GM12878 (cell line): ENCODE measurements around the gene STK39. TPM values are rescaled to one million over a fixed set of nuclear protein-coding genes. Genes with fewer than 3 reads are reported as not detected.

Experiments
- ATAC-seq: fragments of 200-7000 bp; cut with Tn5 transposase; 3 replicates; pipeline ENCODE4 v1.9.1; 2020; ENCODE audit warnings: mild to moderate bottlenecking, moderate library complexity
- BruUV-seq: library from RNA; stranded (reverse); fragments of 400-500 nt; replicated peaks from 2 replicates; lab custom pipeline; 2021; lab: Mats Ljungman, UMichigan
- CTCF ChIA-PET: fragments of 300-600 bp; sonication (Branson Sonifier 250); formaldehyde crosslinking; extraction: SDS; loops from one replicate; lab custom pipeline; 2021; ENCODE audit warnings: inconsistent platforms; lab: Yijun Ruan, JAX
- POLR2A ChIA-PET: fragments of 350-600 bp; formaldehyde crosslinking; extraction: SDS; loops from one replicate; lab custom pipeline; 2021; ENCODE audit warnings: inconsistent platforms; lab: Charles Lee
- RAD21 ChIA-PET: fragments of 300-600 bp; sonication (Branson Sonifier 250); formaldehyde crosslinking; loops from one replicate; lab custom pipeline; 2023; ENCODE audit warnings: antibody characterized with exemption; ENCODE audit not compliant: unreplicated experiment; lab: Charles Lee
- SMC1A ChIA-PET: fragments of 300-600 bp; sonication (Branson Sonifier 250); formaldehyde crosslinking; loops from one replicate; lab custom pipeline; 2023; ENCODE audit not compliant: unreplicated experiment, uncharacterized antibody; lab: Charles Lee
- DNase-seq: peaks from one replicate; pipeline ENCODE4 v3.0.0-alpha.2; 2011; ENCODE audit warnings: low read depth, low spot score
- FAIRE-seq: peaks from 3 replicates; lab custom pipeline; 2011; peaks lifted over from hg19 to GRCh38; lab: Jason Lieb, UNC
- H2AFZ ChIP-seq: 2 replicates; pipeline ENCODE4 v1.6.0; 2011; ENCODE audit warnings: low read depth, low read length, control low read depth; ENCODE audit not compliant: control insufficient read depth
- H3K27ac ChIP-seq: 2 replicates; pipeline ENCODE4 v1.5.1; 2011; ENCODE audit warnings: control low read depth; ENCODE audit not compliant: control insufficient read depth, insufficient read depth
- H3K27me3 ChIP-seq, 2 experiments: replicated peaks in 1 of 2; 2 replicates each; pipeline versions ENCODE4 v1.6.0 to v1.6.1; 2011; ENCODE audit warnings: low read length in 1 of 2; ENCODE audit not compliant: control insufficient read depth in 2 of 2, insufficient read depth in 2 of 2
- H3K36me3 ChIP-seq, 2 experiments: 2 replicates each; pipeline ENCODE4 v1.5.1; 2011; ENCODE audit warnings: low read length in 1 of 2; ENCODE audit not compliant: control insufficient read depth in 2 of 2, insufficient read depth in 2 of 2
- H3K4me1 ChIP-seq: 2 replicates; pipeline ENCODE4 v1.6.1; 2011; ENCODE audit warnings: mild to moderate bottlenecking, low read length, moderate library complexity, mixed read lengths; ENCODE audit not compliant: control insufficient read depth, insufficient read depth
- H3K4me2 ChIP-seq: 2 replicates; pipeline ENCODE4 v1.6.0; 2011; ENCODE audit warnings: control low read depth; ENCODE audit not compliant: control insufficient read depth, insufficient read depth
- H3K4me3 ChIP-seq: fragments of 200-600 bp; sonication (generic); 2 replicates; pipeline ENCODE4 v1.5.1; 2016
- H3K79me2 ChIP-seq: 2 replicates; pipeline ENCODE4 v1.6.0; 2011; ENCODE audit warnings: low read length; ENCODE audit not compliant: control insufficient read depth, insufficient read depth
- H3K9ac ChIP-seq: 2 replicates; pipeline ENCODE4 v1.8.0; 2011; ENCODE audit warnings: low read length, control low read depth, mixed read lengths; ENCODE audit not compliant: control insufficient read depth, insufficient read depth
- H3K9me3 ChIP-seq: replicated peaks from 3 replicates; pipeline ENCODE4 v1.5.1; 2011; ENCODE audit warnings: mild to moderate bottlenecking, low read length; ENCODE audit not compliant: control insufficient read depth, insufficient read depth
- H4K20me1 ChIP-seq: 2 replicates; pipeline ENCODE4 v1.6.0; 2011; ENCODE audit not compliant: control insufficient read depth, insufficient read depth
- ESRRA ChIP-seq: IDR thresholded peaks from 2 replicates; pipeline ENCODE4 v1.6.1; 2012; ENCODE audit warnings: mild to moderate bottlenecking, low read length, improper control_type of control experiment
- ETV6 ChIP-seq, 2 experiments: fragments of 450-650 bp in 1 of 2; IDR thresholded peaks in 1 of 2; conservative IDR thresholded peaks in 1 of 2; 2 replicates each; pipeline ENCODE4 v1.6.1; 2014; ENCODE audit warnings: antibody characterized with exemption in 1 of 2, borderline replicate concordance in 1 of 2, low read depth in 1 of 2, mild to moderate bottlenecking in 1 of 2, moderate library complexity in 1 of 2
- GABPA ChIP-seq: IDR thresholded peaks from 2 replicates; pipeline ENCODE4 v1.6.1; 2014; ENCODE audit warnings: antibody characterized with exemption, low read depth, mild to moderate bottlenecking, inconsistent platforms
- HDAC2 ChIP-seq: fragments of 200-600 bp; sonication (generic); IDR thresholded peaks from 2 replicates; pipeline ENCODE4 v1.6.1; 2017
- LARP7 ChIP-seq: fragments of 450-650 bp; IDR thresholded peaks from 2 replicates; pipeline ENCODE4 v1.6.1; 2017; ENCODE audit warnings: mild to moderate bottlenecking
- POLR2AphosphoS5 ChIP-seq: IDR thresholded peaks from 2 replicates; pipeline ENCODE4 v1.6.1; 2011; ENCODE audit warnings: mild to moderate bottlenecking, low read length, inconsistent platforms
- SMAD1 ChIP-seq: fragments of 450-650 bp; IDR thresholded peaks from 2 replicates; pipeline ENCODE4 v1.6.1; 2018; ENCODE audit warnings: mild to moderate bottlenecking, low read depth; ENCODE audit not compliant: partially characterized antibody
- SMC3 ChIP-seq: IDR thresholded peaks from 2 replicates; pipeline ENCODE4 v1.6.1; 2011; ENCODE audit warnings: low read length, improper control_type of control experiment, borderline replicate concordance
- SRF ChIP-seq, 2 experiments: IDR thresholded peaks; 2 replicates each; pipeline ENCODE4 v1.6.1; 2011; ENCODE audit warnings: low read depth in 2 of 2, low read length in 2 of 2, mild to moderate bottlenecking in 1 of 2, moderate library complexity in 1 of 2
- STAT3 ChIP-seq: IDR thresholded peaks from 2 replicates; pipeline ENCODE4 v1.6.1; 2011; ENCODE audit warnings: low read depth, low read length, improper control_type of control experiment
- SUZ12 ChIP-seq: fragments of 200-600 bp; sonication (generic); IDR thresholded peaks from one replicate; pipeline ENCODE4 v1.6.1; 2018; ENCODE audit warnings: antibody characterized with exemption, mild to moderate bottlenecking; ENCODE audit not compliant: unreplicated experiment
- ZNF207 ChIP-seq: fragments of 450-650 bp; IDR thresholded peaks from 2 replicates; pipeline ENCODE4 v1.6.1; 2014; ENCODE audit warnings: antibody characterized with exemption, mild to moderate bottlenecking, borderline replicate concordance
- ZSCAN29 ChIP-seq: fragments of 450-650 bp; IDR thresholded peaks from 2 replicates; pipeline ENCODE4 v1.6.1; 2017; ENCODE audit warnings: mild to moderate bottlenecking, moderate library complexity
- WGBS: methylation state at CpG from one replicate; pipeline ENCODE4 v1.1.6; 2016; ENCODE audit warnings: low lambda C conversion rate; ENCODE audit not compliant: insufficient replicate concordance, insufficient coverage; ENCODE audit errors: missing lambda C conversion rate; 5-methylcytosine and 5-hydroxymethylcytosine counted together
- in situ Hi-C: fragments of 300-500 bp; cut with MboI; formaldehyde crosslinking; loops from 9 replicates; pipeline ENCODE4 v1.14.3; 2018; ENCODE audit warnings: mixed read lengths
- intact Hi-C: fragments of 100-400 bp; cut with micrococcal nuclease; formaldehyde crosslinking; loops from one replicate; pipeline ENCODE4 v1.14.2; 2022; ENCODE audit not compliant: unreplicated experiment
- polyA plus RNA-seq, 11 experiments: library from polyadenylated mRNA; depleted of rRNA in 4 of 11; unstranded in 6 of 11; stranded (reverse) in 5 of 11; fragments of >200 nt; fragmentation: Nextera tagmentation in 4 of 11; fragmentation: Illumina TruSeq in 1 of 11; extraction: Ambion mirVana in 4 of 11; extraction: Trizol in 1 of 11; gene quantifications; 1 replicate in 1 of 11; 2 replicates in 10 of 11; pipeline versions ENCODE4 v1.2.1 to v1.2.3, GENCODE V29; 2011 to 2016; ENCODE audit warnings: inconsistent platforms in 2 of 11, missing spikeins in 2 of 11, low read depth in 1 of 11
- total RNA-seq, 4 experiments: library from RNA; depleted of rRNA in 3 of 4; stranded (reverse); fragments of >200 nt in 3 of 4; fragmentation: Illumina TruSeq in 1 of 4; extraction: Trizol in 1 of 4; gene quantifications; 2 replicates each; pipeline versions ENCODE4 v1.2.1 to v1.2.3, GENCODE V29; 2013 to 2021
- TF ChIP-seq, protein P1 (sequence below): fragments of 450-650 bp; IDR thresholded peaks from 2 replicates; pipeline ENCODE4 v1.6.1; 2017; ENCODE audit warnings: mild to moderate bottlenecking, moderate library complexity
- TF ChIP-seq, protein P2 (sequence below), 3 experiments: IDR thresholded peaks in 2 of 3; conservative IDR thresholded peaks in 1 of 3; 2 replicates each; pipeline ENCODE4 v1.5.1; 2011; ENCODE audit warnings: low read depth in 3 of 3, low read length in 3 of 3, mild to moderate bottlenecking in 3 of 3, control low read depth in 2 of 3, moderate library complexity in 2 of 3, inconsistent platforms in 1 of 3, mixed read lengths in 1 of 3; ENCODE audit not compliant: control insufficient read depth in 2 of 3, insufficient read depth in 1 of 3; ENCODE audit errors: extremely low read depth in 1 of 3
- TF ChIP-seq, protein P3 (sequence below): fragments of 450-650 bp; IDR thresholded peaks from 2 replicates; pipeline ENCODE4 v1.6.1; 2017; ENCODE audit warnings: mild to moderate bottlenecking

STK39 gene
- total and polyA plus RNA-seq, 10 of the 15 experiments (the other 5 are each of a cell fraction or from before 2014, with no cell fraction given) = 0.03 to 0.21 (median 0.07) TPM; not detected in 5

DNA sequence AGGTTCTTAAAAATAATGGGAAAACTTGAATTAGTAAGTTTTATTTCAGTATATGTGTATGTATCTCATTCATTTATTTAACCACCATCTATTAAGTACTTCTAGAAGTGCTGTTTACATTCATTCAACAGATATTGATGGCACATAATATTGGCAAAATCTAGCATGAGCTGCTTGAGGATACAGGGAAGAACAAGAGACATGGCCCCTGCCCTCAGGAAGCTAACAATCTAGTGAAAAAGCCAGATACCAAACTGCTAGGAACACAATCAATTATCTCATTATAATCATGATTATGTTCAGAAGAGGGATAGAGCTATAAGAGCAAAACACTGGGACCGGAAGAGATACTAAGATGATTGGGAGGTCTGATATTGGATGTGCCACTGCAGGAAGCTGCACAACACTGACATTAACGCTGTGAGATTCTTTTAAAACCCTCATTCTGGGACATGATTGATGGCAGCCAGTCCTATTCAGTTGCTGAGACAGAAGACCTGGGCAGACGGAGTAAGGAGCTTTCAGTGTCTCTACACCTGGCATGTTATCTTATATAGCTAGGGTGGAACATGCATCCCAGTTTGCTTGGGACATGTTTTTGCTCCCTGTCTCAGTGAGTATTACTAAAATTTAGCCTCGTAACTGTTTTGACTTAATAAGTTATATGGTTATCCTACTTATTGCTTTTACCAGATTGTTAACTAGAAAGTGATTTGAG, 314.1 kb downstream of the STK39 start:
- SMC1A ChIA-PET = no interaction called here
- Histone ChIP-seq H3K4me1 (no peaks in the 10 kb centered on the region), H3K9me3 (no peaks in the 10 kb centered on the region), H3K4me3 (no peak overlapping the region), H4K20me1 (no peaks in the 10 kb centered on the region), H3K79me2 (no peaks in the 10 kb centered on the region), H3K36me3 (no peaks in the 10 kb centered on the region), H2AFZ (no peak overlapping the region), H3K9ac (no peak overlapping the region), H3K27me3 (no peaks in the 10 kb centered on the region), H3K4me2 (no peak overlapping the region), H3K27ac (no peak overlapping the region)
- ATAC-seq (no peak), DNase-seq (no peak), FAIRE-seq (no peak)
- in situ Hi-C loops (no loop called here), intact Hi-C loops (no loop called here)
- WGBS = 24% methylated on average over 4 of the region's 4 CpGs
- RAD21 ChIA-PET = no interaction called here
- CTCF ChIA-PET = no interaction called here
- BruUV-seq = no TSS peak
- POLR2A ChIA-PET = no interaction called here
- no peak for TF ChIP-seq LARP7
- no peak for TF ChIP-seq SRF (IDR thresholded peaks at IDR 0.05; ENCODE audit: low read depth in 2 of 2, low read length in 2 of 2)
- TF ChIP-seq, protein P1, sequence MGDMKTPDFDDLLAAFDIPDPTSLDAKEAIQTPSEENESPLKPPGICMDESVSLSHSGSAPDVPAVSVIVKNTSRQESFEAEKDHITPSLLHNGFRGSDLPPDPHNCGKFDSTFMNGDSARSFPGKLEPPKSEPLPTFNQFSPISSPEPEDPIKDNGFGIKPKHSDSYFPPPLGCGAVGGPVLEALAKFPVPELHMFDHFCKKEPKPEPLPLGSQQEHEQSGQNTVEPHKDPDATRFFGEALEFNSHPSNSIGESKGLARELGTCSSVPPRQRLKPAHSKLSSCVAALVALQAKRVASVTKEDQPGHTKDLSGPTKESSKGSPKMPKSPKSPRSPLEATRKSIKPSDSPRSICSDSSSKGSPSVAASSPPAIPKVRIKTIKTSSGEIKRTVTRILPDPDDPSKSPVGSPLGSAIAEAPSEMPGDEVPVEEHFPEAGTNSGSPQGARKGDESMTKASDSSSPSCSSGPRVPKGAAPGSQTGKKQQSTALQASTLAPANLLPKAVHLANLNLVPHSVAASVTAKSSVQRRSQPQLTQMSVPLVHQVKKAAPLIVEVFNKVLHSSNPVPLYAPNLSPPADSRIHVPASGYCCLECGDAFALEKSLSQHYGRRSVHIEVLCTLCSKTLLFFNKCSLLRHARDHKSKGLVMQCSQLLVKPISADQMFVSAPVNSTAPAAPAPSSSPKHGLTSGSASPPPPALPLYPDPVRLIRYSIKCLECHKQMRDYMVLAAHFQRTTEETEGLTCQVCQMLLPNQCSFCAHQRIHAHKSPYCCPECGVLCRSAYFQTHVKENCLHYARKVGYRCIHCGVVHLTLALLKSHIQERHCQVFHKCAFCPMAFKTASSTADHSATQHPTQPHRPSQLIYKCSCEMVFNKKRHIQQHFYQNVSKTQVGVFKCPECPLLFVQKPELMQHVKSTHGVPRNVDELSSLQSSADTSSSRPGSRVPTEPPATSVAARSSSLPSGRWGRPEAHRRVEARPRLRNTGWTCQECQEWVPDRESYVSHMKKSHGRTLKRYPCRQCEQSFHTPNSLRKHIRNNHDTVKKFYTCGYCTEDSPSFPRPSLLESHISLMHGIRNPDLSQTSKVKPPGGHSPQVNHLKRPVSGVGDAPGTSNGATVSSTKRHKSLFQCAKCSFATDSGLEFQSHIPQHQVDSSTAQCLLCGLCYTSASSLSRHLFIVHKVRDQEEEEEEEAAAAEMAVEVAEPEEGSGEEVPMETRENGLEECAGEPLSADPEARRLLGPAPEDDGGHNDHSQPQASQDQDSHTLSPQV = no peak
- no peak for TF ChIP-seq ZSCAN29
- TF ChIP-seq SMAD1 = no peak
- no peak for TF ChIP-seq POLR2AphosphoS5
- no peak for TF ChIP-seq ESRRA
- TF ChIP-seq GABPA = no peak
- no peak for TF ChIP-seq STAT3
- no peak for TF ChIP-seq ZNF207
- no peak for TF ChIP-seq HDAC2
- no peak for TF ChIP-seq ETV6 (conservative IDR thresholded peaks at IDR 0.05 in 1 of 2, IDR thresholded peaks at IDR 0.05 in 1 of 2; ENCODE audit: borderline replicate concordance in 1 of 2, low read depth in 1 of 2)
- TF ChIP-seq, protein P2, sequence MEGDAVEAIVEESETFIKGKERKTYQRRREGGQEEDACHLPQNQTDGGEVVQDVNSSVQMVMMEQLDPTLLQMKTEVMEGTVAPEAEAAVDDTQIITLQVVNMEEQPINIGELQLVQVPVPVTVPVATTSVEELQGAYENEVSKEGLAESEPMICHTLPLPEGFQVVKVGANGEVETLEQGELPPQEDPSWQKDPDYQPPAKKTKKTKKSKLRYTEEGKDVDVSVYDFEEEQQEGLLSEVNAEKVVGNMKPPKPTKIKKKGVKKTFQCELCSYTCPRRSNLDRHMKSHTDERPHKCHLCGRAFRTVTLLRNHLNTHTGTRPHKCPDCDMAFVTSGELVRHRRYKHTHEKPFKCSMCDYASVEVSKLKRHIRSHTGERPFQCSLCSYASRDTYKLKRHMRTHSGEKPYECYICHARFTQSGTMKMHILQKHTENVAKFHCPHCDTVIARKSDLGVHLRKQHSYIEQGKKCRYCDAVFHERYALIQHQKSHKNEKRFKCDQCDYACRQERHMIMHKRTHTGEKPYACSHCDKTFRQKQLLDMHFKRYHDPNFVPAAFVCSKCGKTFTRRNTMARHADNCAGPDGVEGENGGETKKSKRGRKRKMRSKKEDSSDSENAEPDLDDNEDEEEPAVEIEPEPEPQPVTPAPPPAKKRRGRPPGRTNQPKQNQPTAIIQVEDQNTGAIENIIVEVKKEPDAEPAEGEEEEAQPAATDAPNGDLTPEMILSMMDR (IDR thresholded peaks at IDR 0.05 in 2 of 3, conservative IDR thresholded peaks at IDR 0.05 in 1 of 3; ENCODE audit: control insufficient read depth in 2 of 3, extremely low read depth in 1 of 3, insufficient read depth in 1 of 3, low read depth in 3 of 3, low read length in 3 of 3) = no peak
- no peak for TF ChIP-seq SMC3
- no peak for TF ChIP-seq SUZ12
- TF ChIP-seq, protein P3, sequence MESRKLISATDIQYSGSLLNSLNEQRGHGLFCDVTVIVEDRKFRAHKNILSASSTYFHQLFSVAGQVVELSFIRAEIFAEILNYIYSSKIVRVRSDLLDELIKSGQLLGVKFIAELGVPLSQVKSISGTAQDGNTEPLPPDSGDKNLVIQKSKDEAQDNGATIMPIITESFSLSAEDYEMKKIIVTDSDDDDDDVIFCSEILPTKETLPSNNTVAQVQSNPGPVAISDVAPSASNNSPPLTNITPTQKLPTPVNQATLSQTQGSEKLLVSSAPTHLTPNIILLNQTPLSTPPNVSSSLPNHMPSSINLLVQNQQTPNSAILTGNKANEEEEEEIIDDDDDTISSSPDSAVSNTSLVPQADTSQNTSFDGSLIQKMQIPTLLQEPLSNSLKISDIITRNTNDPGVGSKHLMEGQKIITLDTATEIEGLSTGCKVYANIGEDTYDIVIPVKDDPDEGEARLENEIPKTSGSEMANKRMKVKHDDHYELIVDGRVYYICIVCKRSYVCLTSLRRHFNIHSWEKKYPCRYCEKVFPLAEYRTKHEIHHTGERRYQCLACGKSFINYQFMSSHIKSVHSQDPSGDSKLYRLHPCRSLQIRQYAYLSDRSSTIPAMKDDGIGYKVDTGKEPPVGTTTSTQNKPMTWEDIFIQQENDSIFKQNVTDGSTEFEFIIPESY = no peak
